ENCODE data around the gene PLCG1.

Gene PLCG1

DNA sequence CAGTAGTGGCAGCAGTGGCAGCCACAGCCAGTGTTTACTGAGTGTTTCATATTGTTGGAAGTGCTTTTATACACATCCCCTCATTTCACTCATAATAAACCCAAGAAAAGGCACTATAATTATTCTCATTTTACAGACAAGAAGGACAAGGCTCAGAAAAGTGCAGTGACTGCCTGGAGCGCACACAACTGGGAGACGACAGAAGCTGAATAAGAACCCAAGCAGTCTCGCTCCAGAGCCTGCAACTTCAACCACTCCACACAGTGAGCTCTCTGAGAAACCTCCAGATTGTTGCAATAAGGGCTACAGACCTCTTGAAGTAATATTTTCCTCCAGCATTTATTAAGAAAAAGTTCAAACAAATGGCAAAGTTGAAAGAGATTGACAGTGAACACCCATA is 76.9 kb downstream of the PLCG1 start:
- TF ChIP-seq, protein P1, sequence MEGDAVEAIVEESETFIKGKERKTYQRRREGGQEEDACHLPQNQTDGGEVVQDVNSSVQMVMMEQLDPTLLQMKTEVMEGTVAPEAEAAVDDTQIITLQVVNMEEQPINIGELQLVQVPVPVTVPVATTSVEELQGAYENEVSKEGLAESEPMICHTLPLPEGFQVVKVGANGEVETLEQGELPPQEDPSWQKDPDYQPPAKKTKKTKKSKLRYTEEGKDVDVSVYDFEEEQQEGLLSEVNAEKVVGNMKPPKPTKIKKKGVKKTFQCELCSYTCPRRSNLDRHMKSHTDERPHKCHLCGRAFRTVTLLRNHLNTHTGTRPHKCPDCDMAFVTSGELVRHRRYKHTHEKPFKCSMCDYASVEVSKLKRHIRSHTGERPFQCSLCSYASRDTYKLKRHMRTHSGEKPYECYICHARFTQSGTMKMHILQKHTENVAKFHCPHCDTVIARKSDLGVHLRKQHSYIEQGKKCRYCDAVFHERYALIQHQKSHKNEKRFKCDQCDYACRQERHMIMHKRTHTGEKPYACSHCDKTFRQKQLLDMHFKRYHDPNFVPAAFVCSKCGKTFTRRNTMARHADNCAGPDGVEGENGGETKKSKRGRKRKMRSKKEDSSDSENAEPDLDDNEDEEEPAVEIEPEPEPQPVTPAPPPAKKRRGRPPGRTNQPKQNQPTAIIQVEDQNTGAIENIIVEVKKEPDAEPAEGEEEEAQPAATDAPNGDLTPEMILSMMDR (IDR thresholded peaks at IDR 0.05): no peak
- Histone ChIP-seq H3K4me3 (no peak overlapping the region), H3K27ac (no peak overlapping the region), H3K9me3 (no peaks in the 10 kb centered on the region), H3K4me1 (peaks cover 0 to 28% (median 8%) of the 10 kb centered on the region in 4 donors), H3K36me3 (no peaks in the 10 kb centered on the region), H3K27me3 (no peaks in the 10 kb centered on the region)
- no peak for DNase-seq
- intact Hi-C loops (cut with DNase I; ENCODE audit: low total_unique reads): no loop called here

DNA sequence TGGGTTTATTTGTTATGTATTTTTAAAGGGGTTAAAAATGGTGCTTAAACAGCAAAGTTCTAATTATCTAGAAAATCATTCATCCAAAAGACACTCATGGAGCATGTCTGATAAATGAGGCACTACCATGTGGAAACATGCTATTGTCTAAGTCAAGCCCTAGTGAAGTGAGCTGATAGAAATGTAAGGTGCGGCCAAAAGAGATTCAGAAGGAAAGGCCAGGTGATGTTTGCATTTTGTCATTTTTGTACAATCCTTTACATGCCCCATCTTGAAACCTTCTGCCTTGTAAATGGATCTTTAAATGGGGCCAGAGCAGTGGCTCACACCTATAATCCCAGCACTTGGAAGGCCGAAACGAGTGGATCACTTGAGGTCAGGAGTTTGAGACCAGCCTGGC is 77.3 kb downstream of the PLCG1 start:
- intact Hi-C loops (cut with DNase I; ENCODE audit: low total_unique reads): no loop called here
- Histone ChIP-seq H3K4me3 (no peak overlapping the region), H3K36me3 (no peaks in the 10 kb centered on the region), H3K4me1 (peaks cover 0 to 28% (median 8%) of the 10 kb centered on the region in 4 donors), H3K27me3 (no peaks in the 10 kb centered on the region), H3K27ac (no peak overlapping the region), H3K9me3 (no peaks in the 10 kb centered on the region)
- no peak for DNase-seq
- TF ChIP-seq, protein P1 (IDR thresholded peaks at IDR 0.05): no peak

DNA sequence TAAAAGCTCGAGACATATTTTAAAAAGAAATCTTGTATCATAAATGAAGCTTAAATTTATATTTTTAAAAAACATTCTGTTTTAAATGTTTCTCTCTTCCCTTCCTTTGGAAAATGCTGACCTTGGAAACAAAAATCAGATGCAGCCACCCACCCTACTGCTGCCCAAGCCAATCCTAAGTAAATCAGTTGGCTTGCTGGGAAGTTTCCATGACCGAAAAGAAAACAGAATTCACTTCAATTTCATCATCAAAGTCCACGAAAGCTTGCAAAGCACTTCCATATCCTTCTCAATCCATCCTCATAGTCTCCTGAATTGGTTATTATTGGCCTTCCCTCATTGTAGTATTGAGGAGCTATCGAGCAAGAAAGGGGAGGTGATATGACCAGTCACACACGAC is 80.1 kb downstream of the PLCG1 start:
- TF ChIP-seq, protein P1 (IDR thresholded peaks at IDR 0.05): no peak
- peaks cover 0 to 40% (median 19%) of the 10 kb centered on the region in 4 donors for H3K4me1 ChIP-seq
- intact Hi-C loops (cut with DNase I; ENCODE audit: low total_unique reads): no loop called here
- H3K9me3 ChIP-seq: no peaks in the 10 kb centered on the region
- no peaks in the 10 kb centered on the region for H3K36me3 ChIP-seq
- no peak overlapping the region for H3K4me3 ChIP-seq
- no peak for DNase-seq
- no peaks in the 10 kb centered on the region for H3K27me3 ChIP-seq
- no peak overlapping the region for H3K27ac ChIP-seq

DNA sequence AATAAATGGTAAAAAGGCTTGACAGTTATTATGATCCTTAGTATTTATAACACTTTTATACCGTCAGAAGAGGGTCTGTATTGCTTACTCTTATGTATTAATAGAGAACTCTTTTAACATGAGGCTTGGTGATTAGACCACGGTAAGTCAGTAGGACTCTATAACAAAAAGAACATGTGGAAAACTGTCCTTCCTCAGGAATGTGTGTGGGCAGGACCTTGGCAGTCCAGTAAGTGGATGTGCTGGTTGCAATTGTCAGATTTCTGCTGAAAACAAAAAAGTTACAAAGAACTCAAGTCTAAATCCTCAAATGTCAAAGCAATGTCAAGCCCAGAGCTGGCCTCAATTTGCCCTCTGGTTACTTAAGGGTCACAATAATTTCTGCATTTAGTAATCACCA is 81.1 kb downstream of the PLCG1 start:
- no peak overlapping the region for H3K4me3 ChIP-seq
- intact Hi-C loops (cut with DNase I; ENCODE audit: low total_unique reads): no loop called here
- H3K9me3 ChIP-seq: no peaks in the 10 kb centered on the region
- no peak for DNase-seq
- H3K36me3 ChIP-seq: no peaks in the 10 kb centered on the region
- H3K27me3 ChIP-seq: no peaks in the 10 kb centered on the region
- H3K27ac ChIP-seq: no peak overlapping the region
- H3K4me1 ChIP-seq: peaks cover 0 to 40% (median 20%) of the 10 kb centered on the region in 4 donors
- TF ChIP-seq, protein P1 (IDR thresholded peaks at IDR 0.05): no peak

DNA sequence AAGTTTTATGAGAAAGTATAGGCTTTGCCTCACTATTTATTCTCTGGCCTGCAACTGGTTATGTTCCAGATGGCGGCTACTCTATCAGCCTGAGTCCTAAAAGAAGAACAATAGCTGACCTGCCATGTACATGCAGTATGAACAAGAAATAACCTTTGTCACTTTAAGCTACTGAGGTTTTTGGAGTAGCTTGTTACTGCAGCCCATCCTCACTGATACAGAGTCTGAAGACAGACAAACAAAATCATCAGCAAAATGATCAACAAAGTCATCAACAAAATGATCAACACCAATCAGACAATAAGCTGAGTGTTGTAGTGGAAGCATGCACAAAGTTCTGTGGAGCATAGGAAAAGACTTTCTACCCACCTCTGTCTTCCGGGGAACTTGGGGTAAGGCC is 82.5 kb downstream of the PLCG1 start:
- no peak overlapping the region for H3K27ac ChIP-seq
- H3K9me3 ChIP-seq: no peaks in the 10 kb centered on the region
- TF ChIP-seq, protein P1 (IDR thresholded peaks at IDR 0.05): no peak
- H3K36me3 ChIP-seq: no peaks in the 10 kb centered on the region
- peaks cover 0 to 36% (median 17%) of the 10 kb centered on the region in 4 donors for H3K4me1 ChIP-seq
- intact Hi-C loops (cut with DNase I; ENCODE audit: low total_unique reads): no loop called here
- H3K27me3 ChIP-seq: no peaks in the 10 kb centered on the region
- no peak for DNase-seq
- H3K4me3 ChIP-seq: no peak overlapping the region

DNA sequence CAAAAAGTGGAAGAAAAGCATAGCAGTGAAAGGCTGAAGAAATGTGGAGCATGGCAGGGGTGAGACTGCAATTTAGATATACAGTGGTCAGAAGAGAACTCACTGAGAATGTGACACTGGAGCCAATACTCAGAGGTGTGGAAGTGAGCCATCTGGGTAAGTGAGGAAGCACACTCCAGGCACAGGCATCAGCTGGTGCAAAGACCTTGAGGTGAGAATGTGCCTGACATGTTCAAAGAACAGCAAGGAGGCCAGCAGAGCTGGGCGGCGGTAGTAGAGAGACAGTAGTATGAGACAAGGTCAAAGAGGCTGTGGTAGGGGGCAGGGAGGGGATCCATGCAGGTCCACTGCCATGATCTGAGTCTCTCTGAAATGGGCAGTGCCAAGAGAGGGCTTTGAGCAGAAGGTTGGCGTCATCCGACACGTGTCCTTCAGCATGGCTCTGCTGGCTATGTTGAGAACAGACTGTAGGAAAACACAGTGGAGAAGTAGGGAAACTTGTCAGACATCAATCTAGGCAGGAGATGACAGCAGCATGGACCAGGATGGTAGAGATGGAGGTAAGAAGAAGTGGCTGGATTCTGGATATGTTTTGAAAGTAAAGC is 84.4 kb downstream of the PLCG1 start:
- H3K27me3 ChIP-seq: no peaks in the 10 kb centered on the region
- H3K36me3 ChIP-seq: no peaks in the 10 kb centered on the region
- no peak for DNase-seq
- peak overlapping the region; percentile 10 to 53 for H3K27ac ChIP-seq
- peaks cover 0 to 36% (median 17%) of the 10 kb centered on the region in 4 donors for H3K4me1 ChIP-seq
- H3K9me3 ChIP-seq: no peaks in the 10 kb centered on the region
- intact Hi-C loops (cut with DNase I; ENCODE audit: low total_unique reads): no loop called here
- TF ChIP-seq, protein P1 (IDR thresholded peaks at IDR 0.05): no peak
- H3K4me3 ChIP-seq: no peak overlapping the region
